Natural killer cell treated with Interleukin-12 subunit alpha and Interleukin-12 subunit beta and Interleukin-15 and Interleukin-18, amount 100 ng/mL, for 72 hours (primary cell): ENCODE measurements around the gene ADRA2A. TPM values are rescaled to one million over a fixed set of nuclear protein-coding genes. Genes with fewer than 3 reads are reported as not detected.

Experiments used
- ATAC-seq, 2 donors: fragments of 150-1000 bp; cut with Tn5 transposase in 1 of 2; sonication (Bioruptor Pico), chemical (Tn5 transposase) in 1 of 2; 2 replicates each; pipeline ENCODE4 v1.10.0; 2021
- DNase-seq: peaks from one replicate; pipeline ENCODE4 v3.0.0; 2022; ENCODE audit warnings: low spot score
- H3K27ac Mint-ChIP-seq, 2 donors: 1 replicate in 1 of 2; 2 replicates in 1 of 2; pipeline ENCODE4 v1.8.0; 2022; ENCODE audit warnings: mixed read lengths in 2 of 2, mild to moderate bottlenecking in 1 of 2, moderate library complexity in 1 of 2
- H3K27me3 Mint-ChIP-seq, 2 donors: 1 replicate in 1 of 2; 2 replicates in 1 of 2; pipeline ENCODE4 v1.8.0; 2022; ENCODE audit warnings: mixed read lengths in 2 of 2
- H3K36me3 Mint-ChIP-seq: one replicate; pipeline ENCODE4 v1.8.0; 2022; ENCODE audit warnings: mixed read lengths
- H3K4me1 Mint-ChIP-seq, 2 donors: 1 replicate in 1 of 2; 2 replicates in 1 of 2; pipeline ENCODE4 v1.8.0; 2022; ENCODE audit warnings: low read depth in 2 of 2, mixed read lengths in 2 of 2, mild to moderate bottlenecking in 1 of 2
- H3K4me3 Mint-ChIP-seq: one replicate; pipeline ENCODE4 v1.8.0; 2022; ENCODE audit warnings: mixed read lengths
- H3K9me3 Mint-ChIP-seq: 2 replicates; pipeline ENCODE4 v1.8.0; 2022; ENCODE audit warnings: mixed read lengths
- total RNA-seq, 2 donors: library from RNA; stranded (reverse); gene quantifications; one replicate each; pipeline ENCODE4 v1.2.3, GENCODE V29; 2022

ADRA2A gene
- not detected for total RNA-seq

GRCh38 chr10:111076682-111077478, at the start of gene ADRA2A:
Gene ADRA2A (plus strand): TSS chr10:111077029. CDS start chr10:111077997, 968 bp downstream.
- Mint-ChIP-seq H3K36me3 (no peaks in the 10 kb centered on the region), H3K4me3 (peak within 1 kb of the TSS; percentile 62), H3K27me3 (peaks cover 48 to 50% of the 10 kb centered on the region in 2 donors), H3K27ac (no peak within 1 kb of the TSS), H3K9me3 (no peaks in the 10 kb centered on the region), H3K4me1 (peaks cover 2 to 3% of the 10 kb centered on the region in 2 donors)
- no peak for DNase-seq
- peak in 1 of 2 donors; percentile 24 for ATAC-seq

GRCh38 chr10:111030042-111030750, 46.6 kb upstream of the ADRA2A start:
- H3K36me3 Mint-ChIP-seq = peaks cover 26% of the 10 kb centered on the region
- H3K4me1 Mint-ChIP-seq = peaks cover 14 to 17% of the 10 kb centered on the region in 2 donors
- peak overlapping the region in 1 of 2 donors; percentile 64 for H3K27ac Mint-ChIP-seq
- no peak for DNase-seq
- no peak overlapping the region for H3K4me3 Mint-ChIP-seq
- no peaks in the 10 kb centered on the region for H3K9me3 Mint-ChIP-seq
- ATAC-seq = peak; percentile 78 to 95
- H3K27me3 Mint-ChIP-seq = no peaks in the 10 kb centered on the region

GRCh38 chr10:111034598-111035310, 42.1 kb upstream of the ADRA2A start:
- Mint-ChIP-seq H3K36me3 (peaks cover 19% of the 10 kb centered on the region), H3K4me3 (no peak overlapping the region), H3K4me1 (peaks cover 9 to 10% of the 10 kb centered on the region in 2 donors), H3K27ac (no peak overlapping the region), H3K9me3 (peaks cover 7% of the 10 kb centered on the region), H3K27me3 (peaks cover 0 to 8% of the 10 kb centered on the region in 2 donors)
- no peak for DNase-seq
- ATAC-seq = no peak

GRCh38 chr10:111035542-111035941, 41.3 kb upstream of the ADRA2A start:
- H3K27ac Mint-ChIP-seq = no peak overlapping the region
- peaks cover 23% of the 10 kb centered on the region for H3K36me3 Mint-ChIP-seq
- H3K9me3 Mint-ChIP-seq = peaks cover 7% of the 10 kb centered on the region
- no peak for ATAC-seq
- H3K4me1 Mint-ChIP-seq = peaks cover 2 to 3% of the 10 kb centered on the region in 2 donors
- no peak for DNase-seq
- H3K4me3 Mint-ChIP-seq = no peak overlapping the region
- peaks cover 0 to 11% of the 10 kb centered on the region in 2 donors for H3K27me3 Mint-ChIP-seq

GRCh38 chr10:111037858-111038257, 39.0 kb upstream of the ADRA2A start:
- H3K9me3 Mint-ChIP-seq = peaks cover 7% of the 10 kb centered on the region
- H3K27ac Mint-ChIP-seq = no peak overlapping the region
- H3K36me3 Mint-ChIP-seq = peaks cover 31% of the 10 kb centered on the region
- DNase-seq (no peak), ATAC-seq (no peak)
- peaks cover 0 to 22% of the 10 kb centered on the region in 2 donors for H3K27me3 Mint-ChIP-seq
- H3K4me3 Mint-ChIP-seq = no peak overlapping the region
- H3K4me1 Mint-ChIP-seq = no peaks in the 10 kb centered on the region

- Mint-ChIP-seq H3K9me3 (peaks cover 11% of the 10 kb centered on the region), H3K36me3 (peaks cover 30% of the 10 kb centered on the region), H3K4me1 (no peaks in the 10 kb centered on the region), H3K4me3 (no peak overlapping the region), H3K27me3 (peaks cover 2 to 28% of the 10 kb centered on the region in 2 donors), H3K27ac (no peak overlapping the region)
- no peak for ATAC-seq
- DNase-seq = no peak
These were observed 37.3 kb upstream of the ADRA2A start for GRCh38 chr10:111039522-111039921.

GRCh38 chr10:111057006-111057405, 19.8 kb upstream of the ADRA2A start:
- no peak for DNase-seq
- Mint-ChIP-seq H3K27me3 (peaks cover 25 to 39% of the 10 kb centered on the region in 2 donors), H3K4me3 (no peak overlapping the region), H3K4me1 (no peaks in the 10 kb centered on the region), H3K27ac (no peak overlapping the region), H3K36me3 (peaks cover 15% of the 10 kb centered on the region), H3K9me3 (peaks cover 3% of the 10 kb centered on the region)
- ATAC-seq = no peak

GRCh38 chr10:111063471-111063870, 13.4 kb upstream of the ADRA2A start:
- Mint-ChIP-seq H3K4me1 (no peaks in the 10 kb centered on the region), H3K9me3 (peaks cover 3% of the 10 kb centered on the region), H3K4me3 (no peak overlapping the region), H3K36me3 (peaks cover 5% of the 10 kb centered on the region), H3K27me3 (peaks cover 37 to 60% of the 10 kb centered on the region in 2 donors), H3K27ac (no peak overlapping the region)
- no peak for ATAC-seq
- DNase-seq = no peak

- DNase-seq (no peak), ATAC-seq (no peak)
- Mint-ChIP-seq H3K27me3 (peaks cover 31 to 43% of the 10 kb centered on the region in 2 donors), H3K9me3 (no peaks in the 10 kb centered on the region), H3K4me3 (no peak overlapping the region), H3K36me3 (no peaks in the 10 kb centered on the region), H3K4me1 (no peaks in the 10 kb centered on the region), H3K27ac (no peak overlapping the region)
These were observed 4.6 kb upstream of the ADRA2A start for GRCh38 chr10:111072232-111072631.

- Mint-ChIP-seq H3K4me1 (peaks cover 2 to 3% of the 10 kb centered on the region in 2 donors), H3K4me3 (no peak overlapping the region), H3K27ac (no peak overlapping the region), H3K9me3 (no peaks in the 10 kb centered on the region), H3K27me3 (peaks cover 47 to 59% of the 10 kb centered on the region in 2 donors), H3K36me3 (no peaks in the 10 kb centered on the region)
- ATAC-seq = no peak
- no peak for DNase-seq
These were observed 1.1 kb upstream of the ADRA2A start for GRCh38 chr10:111075577-111076185.

- no peak overlapping the region for H3K27ac Mint-ChIP-seq
- H3K4me3 Mint-ChIP-seq = no peak overlapping the region
- peak; percentile 64 to 72 for ATAC-seq
- peaks cover 2 to 3% of the 10 kb centered on the region in 2 donors for H3K4me1 Mint-ChIP-seq
- H3K27me3 Mint-ChIP-seq = peaks cover 47 to 55% of the 10 kb centered on the region in 2 donors
- H3K36me3 Mint-ChIP-seq = no peaks in the 10 kb centered on the region
- H3K9me3 Mint-ChIP-seq = no peaks in the 10 kb centered on the region
- DNase-seq = no peak
These were observed 593 bp upstream of the ADRA2A start for GRCh38 chr10:111076191-111076681.

- peaks cover 44 to 45% of the 10 kb centered on the region in 2 donors for H3K27me3 Mint-ChIP-seq
- H3K27ac Mint-ChIP-seq = no peak overlapping the region
- DNase-seq (no peak), ATAC-seq (no peak)
- H3K9me3 Mint-ChIP-seq = no peaks in the 10 kb centered on the region
- peaks cover 2 to 3% of the 10 kb centered on the region in 2 donors for H3K4me1 Mint-ChIP-seq
- H3K4me3 Mint-ChIP-seq = peak overlapping the region; percentile 62
- no peaks in the 10 kb centered on the region for H3K36me3 Mint-ChIP-seq
These were observed 603 bp downstream of the ADRA2A start for GRCh38 chr10:111077479-111077784.

GRCh38 chr10:111077785-111078504, 1.1 kb downstream of the ADRA2A start:
- H3K4me1 Mint-ChIP-seq = peaks cover 2 to 3% of the 10 kb centered on the region in 2 donors
- H3K4me3 Mint-ChIP-seq = peak overlapping the region; percentile 62
- no peak for ATAC-seq
- DNase-seq = no peak
- H3K36me3 Mint-ChIP-seq = no peaks in the 10 kb centered on the region
- no peak overlapping the region for H3K27ac Mint-ChIP-seq
- H3K9me3 Mint-ChIP-seq = no peaks in the 10 kb centered on the region
- peaks cover 42 to 44% of the 10 kb centered on the region in 2 donors for H3K27me3 Mint-ChIP-seq
